Measurements from ENCODE around the gene SLC4A4.

The SLC4A4 gene

GRCh38 chr4:71396382-71396781 is 57.6 kb downstream of the SLC4A4 start:
- no peak for TF ChIP-seq CTCF (IDR thresholded peaks at IDR 0.05)

GRCh38 chr4:71400810-71401209 is 62.0 kb downstream of the SLC4A4 start:
- no peak for TF ChIP-seq CTCF (IDR thresholded peaks at IDR 0.05)

GRCh38 chr4:71402616-71403015 is 63.8 kb downstream of the SLC4A4 start:
- no peak for TF ChIP-seq CTCF (IDR thresholded peaks at IDR 0.05)

GRCh38 chr4:71404049-71404448 is 65.2 kb downstream of the SLC4A4 start:
- TF ChIP-seq CTCF (IDR thresholded peaks at IDR 0.05) = no peak

GRCh38 chr4:71405791-71406190 is 67.0 kb downstream of the SLC4A4 start:
- no peak for TF ChIP-seq CTCF (IDR thresholded peaks at IDR 0.05)

GRCh38 chr4:71406459-71406963 is 67.7 kb downstream of the SLC4A4 start:
- no peak for TF ChIP-seq CTCF (IDR thresholded peaks at IDR 0.05)

GRCh38 chr4:71411981-71412380 is 73.2 kb downstream of the SLC4A4 start:
- TF ChIP-seq CTCF (IDR thresholded peaks at IDR 0.05) = no peak

- TF ChIP-seq CTCF (IDR thresholded peaks at IDR 0.05) = no peak
Observed at GRCh38 chr4:71415491-71415890, 76.7 kb downstream of the SLC4A4 start.

Data from LNCAP (cell line).